HepG2 (cell line): Measurements from ENCODE around the gene HACL1. TPM values are rescaled to one million over a fixed set of nuclear protein-coding genes. Genes with fewer than 3 reads are reported as not detected.
A peak's percentile ranks its signal among the peaks of the same experiment; 100 is the strongest.

Experiments
- CEBPG ChIP-seq: IDR thresholded peaks from 2 replicates; pipeline ENCODE4 v1.6.1; 2016
- EHMT2 ChIP-seq: fragments of 200-600 bp; sonication (generic); IDR thresholded peaks from 2 replicates; pipeline ENCODE4 v1.7.0; 2017; ENCODE audit warnings: antibody characterized with exemption, low read depth, low read length, borderline replicate concordance
- FOXJ3 ChIP-seq: sonication (generic); formaldehyde crosslinking; IDR thresholded peaks from 2 replicates; pipeline ENCODE4 v1.4.0; 2020; ENCODE audit warnings: missing genetic modification reagents, mild to moderate bottlenecking, borderline replicate concordance
- GABPA ChIP-seq, 2 experiments: IDR thresholded peaks; 2 replicates each; pipeline ENCODE4 v1.6.1; 2011 to 2016; ENCODE audit warnings: low read depth in 2 of 2, low read length in 1 of 2, missing biosample characterization in 1 of 2, missing genetic modification characterization in 1 of 2
- KMT2B ChIP-seq: IDR thresholded peaks from 2 replicates; pipeline ENCODE4 v1.6.1; 2016; ENCODE audit warnings: missing genetic modification reagents, missing compliant biosample characterization
- MAX ChIP-seq: IDR thresholded peaks from 2 replicates; pipeline ENCODE4 v1.6.1; 2012; ENCODE audit warnings: inconsistent platforms
- NR2F6 ChIP-seq, 2 experiments: IDR thresholded peaks; 2 replicates each; pipeline ENCODE4 v1.6.1; 2016; ENCODE audit warnings: antibody characterized with exemption in 1 of 2, mild to moderate bottlenecking in 1 of 2
- POLR2A ChIP-seq, 2 experiments: IDR thresholded peaks; 2 replicates each; pipeline ENCODE4 v1.6.1; 2011; ENCODE audit warnings: low read depth in 2 of 2, low read length in 2 of 2, mild to moderate bottlenecking in 1 of 2, moderate library complexity in 1 of 2; ENCODE audit not compliant: insufficient read depth in 1 of 2
- SNAPC4 ChIP-seq: sonication (generic); formaldehyde crosslinking; IDR thresholded peaks from 2 replicates; pipeline ENCODE4 v1.4.0; 2020; ENCODE audit warnings: mild to moderate bottlenecking, missing genetic modification reagents
- SOX5 ChIP-seq: IDR thresholded peaks from 2 replicates; pipeline ENCODE4 v1.6.1; 2016; ENCODE audit warnings: borderline replicate concordance
- ZFP36L1 ChIP-seq: sonication (generic); formaldehyde crosslinking; IDR thresholded peaks from 2 replicates; pipeline ENCODE4 v1.8.0; 2022; ENCODE audit warnings: mild to moderate bottlenecking, missing genetic modification reagents, moderate library complexity
- ZNF30 ChIP-seq: sonication (generic); formaldehyde crosslinking; IDR thresholded peaks from 2 replicates; pipeline ENCODE4 v1.5.0; 2020; ENCODE audit warnings: mild to moderate bottlenecking, missing genetic modification reagents
- ZNF44 ChIP-seq: sonication (generic); formaldehyde crosslinking; IDR thresholded peaks from 2 replicates; pipeline ENCODE4 v1.5.1; 2020; ENCODE audit warnings: mild to moderate bottlenecking, missing genetic modification reagents
- polyA plus RNA-seq, 8 experiments: library from polyadenylated mRNA; depleted of rRNA in 3 of 8; stranded (reverse) in 7 of 8; unstranded in 1 of 8; fragments of >200 nt; fragmentation: Illumina TruSeq in 4 of 8; extraction: Trizol in 4 of 8; gene quantifications; 2 replicates each; pipeline versions ENCODE4 v1.2.1 to v1.2.3, GENCODE V29; 2011 to 2016; ENCODE audit warnings: low read depth in 4 of 8, missing spikeins in 1 of 8, mixed read lengths in 1 of 8; ENCODE audit not compliant: insufficient read depth in 1 of 8
- total RNA-seq, 5 experiments: library from RNA; depleted of rRNA; stranded (reverse); fragments of >200 nt; fragmentation: Illumina TruSeq; extraction: Trizol; gene quantifications; 2 replicates each; pipeline ENCODE4 v1.2.3, GENCODE V29; 2016; ENCODE audit warnings: low read depth in 1 of 5
- TF ChIP-seq, protein P1 (sequence below): sonication (generic); formaldehyde crosslinking; IDR thresholded peaks from 2 replicates; pipeline ENCODE4 v1.4.0; 2020; ENCODE audit warnings: missing genetic modification reagents, borderline replicate concordance
- TF ChIP-seq, protein P2 (sequence below): sonication (generic); formaldehyde crosslinking; IDR thresholded peaks from 2 replicates; pipeline ENCODE4 v1.5.1; 2020; ENCODE audit warnings: mild to moderate bottlenecking, missing genetic modification reagents, borderline replicate concordance

Gene HACL1
- total and polyA plus RNA-seq, 2 of the 13 experiments (the other 11 are each of a cell fraction or from before 2014, with no cell fraction given), result 22.1 to 25.7 TPM

- TF ChIP-seq ZFP36L1 (CRISPR knock-in tag) (peak; percentile 61; the same call in 1 of the 2 replicates), GABPA (IDR thresholded peaks at IDR 0.05; ENCODE audit: low read depth, low read length) (no peak), GABPA (CRISPR knock-in tag; IDR thresholded peaks at IDR 0.05; ENCODE audit: low read depth) (peak; percentile 37; the same call in 1 of the 2 replicates), SOX5 (peak; percentile 98), CEBPG (CRISPR knock-in tag) (peak; percentile 24; the same call in 1 of the 2 replicates), MAX (0 out of 2 replicates have a peak, but pooled peaks have one; percentile 18), NR2F6 (IDR thresholded peaks at IDR 0.05) (peak; percentile 70), NR2F6 (CRISPR knock-in tag; IDR thresholded peaks at IDR 0.05) (peak; percentile 77), EHMT2 (peak; percentile 73), FOXJ3 (CRISPR knock-in tag) (peak; percentile 47; the same call in 1 of the 2 replicates), POLR2A (IDR thresholded peaks at IDR 0.05; ENCODE audit: insufficient read depth in 1 of 2, low read depth in 2 of 2, low read length in 2 of 2) (peak in 1 of 2 experiments; percentile 37; a peak in 1 of 4 replicates), KMT2B (CRISPR knock-in tag) (0 out of 2 replicates have a peak, but pooled peaks have one; percentile 30), SNAPC4 (CRISPR knock-in tag) (no peak), ZNF30 (CRISPR knock-in tag) (no peak), ZNF44 (CRISPR knock-in tag) (no peak)
- TF ChIP-seq, protein P1, sequence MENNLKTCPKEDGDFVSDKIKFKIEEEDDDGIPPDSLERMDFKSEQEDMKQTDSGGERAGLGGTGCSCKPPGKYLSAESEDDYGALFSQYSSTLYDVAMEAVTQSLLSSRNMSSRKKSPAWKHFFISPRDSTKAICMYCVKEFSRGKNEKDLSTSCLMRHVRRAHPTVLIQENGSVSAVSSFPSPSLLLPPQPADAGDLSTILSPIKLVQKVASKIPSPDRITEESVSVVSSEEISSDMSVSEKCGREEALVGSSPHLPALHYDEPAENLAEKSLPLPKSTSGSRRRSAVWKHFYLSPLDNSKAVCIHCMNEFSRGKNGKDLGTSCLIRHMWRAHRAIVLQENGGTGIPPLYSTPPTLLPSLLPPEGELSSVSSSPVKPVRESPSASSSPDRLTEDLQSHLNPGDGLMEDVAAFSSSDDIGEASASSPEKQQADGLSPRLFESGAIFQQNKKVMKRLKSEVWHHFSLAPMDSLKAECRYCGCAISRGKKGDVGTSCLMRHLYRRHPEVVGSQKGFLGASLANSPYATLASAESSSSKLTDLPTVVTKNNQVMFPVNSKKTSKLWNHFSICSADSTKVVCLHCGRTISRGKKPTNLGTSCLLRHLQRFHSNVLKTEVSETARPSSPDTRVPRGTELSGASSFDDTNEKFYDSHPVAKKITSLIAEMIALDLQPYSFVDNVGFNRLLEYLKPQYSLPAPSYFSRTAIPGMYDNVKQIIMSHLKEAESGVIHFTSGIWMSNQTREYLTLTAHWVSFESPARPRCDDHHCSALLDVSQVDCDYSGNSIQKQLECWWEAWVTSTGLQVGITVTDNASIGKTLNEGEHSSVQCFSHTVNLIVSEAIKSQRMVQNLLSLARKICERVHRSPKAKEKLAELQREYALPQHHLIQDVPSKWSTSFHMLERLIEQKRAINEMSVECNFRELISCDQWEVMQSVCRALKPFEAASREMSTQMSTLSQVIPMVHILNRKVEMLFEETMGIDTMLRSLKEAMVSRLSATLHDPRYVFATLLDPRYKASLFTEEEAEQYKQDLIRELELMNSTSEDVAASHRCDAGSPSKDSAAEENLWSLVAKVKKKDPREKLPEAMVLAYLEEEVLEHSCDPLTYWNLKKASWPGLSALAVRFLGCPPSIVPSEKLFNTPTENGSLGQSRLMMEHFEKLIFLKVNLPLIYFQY (CRISPR knock-in tag), result peak; percentile 41; the same call in 1 of the 2 replicates
- TF ChIP-seq, protein P2, sequence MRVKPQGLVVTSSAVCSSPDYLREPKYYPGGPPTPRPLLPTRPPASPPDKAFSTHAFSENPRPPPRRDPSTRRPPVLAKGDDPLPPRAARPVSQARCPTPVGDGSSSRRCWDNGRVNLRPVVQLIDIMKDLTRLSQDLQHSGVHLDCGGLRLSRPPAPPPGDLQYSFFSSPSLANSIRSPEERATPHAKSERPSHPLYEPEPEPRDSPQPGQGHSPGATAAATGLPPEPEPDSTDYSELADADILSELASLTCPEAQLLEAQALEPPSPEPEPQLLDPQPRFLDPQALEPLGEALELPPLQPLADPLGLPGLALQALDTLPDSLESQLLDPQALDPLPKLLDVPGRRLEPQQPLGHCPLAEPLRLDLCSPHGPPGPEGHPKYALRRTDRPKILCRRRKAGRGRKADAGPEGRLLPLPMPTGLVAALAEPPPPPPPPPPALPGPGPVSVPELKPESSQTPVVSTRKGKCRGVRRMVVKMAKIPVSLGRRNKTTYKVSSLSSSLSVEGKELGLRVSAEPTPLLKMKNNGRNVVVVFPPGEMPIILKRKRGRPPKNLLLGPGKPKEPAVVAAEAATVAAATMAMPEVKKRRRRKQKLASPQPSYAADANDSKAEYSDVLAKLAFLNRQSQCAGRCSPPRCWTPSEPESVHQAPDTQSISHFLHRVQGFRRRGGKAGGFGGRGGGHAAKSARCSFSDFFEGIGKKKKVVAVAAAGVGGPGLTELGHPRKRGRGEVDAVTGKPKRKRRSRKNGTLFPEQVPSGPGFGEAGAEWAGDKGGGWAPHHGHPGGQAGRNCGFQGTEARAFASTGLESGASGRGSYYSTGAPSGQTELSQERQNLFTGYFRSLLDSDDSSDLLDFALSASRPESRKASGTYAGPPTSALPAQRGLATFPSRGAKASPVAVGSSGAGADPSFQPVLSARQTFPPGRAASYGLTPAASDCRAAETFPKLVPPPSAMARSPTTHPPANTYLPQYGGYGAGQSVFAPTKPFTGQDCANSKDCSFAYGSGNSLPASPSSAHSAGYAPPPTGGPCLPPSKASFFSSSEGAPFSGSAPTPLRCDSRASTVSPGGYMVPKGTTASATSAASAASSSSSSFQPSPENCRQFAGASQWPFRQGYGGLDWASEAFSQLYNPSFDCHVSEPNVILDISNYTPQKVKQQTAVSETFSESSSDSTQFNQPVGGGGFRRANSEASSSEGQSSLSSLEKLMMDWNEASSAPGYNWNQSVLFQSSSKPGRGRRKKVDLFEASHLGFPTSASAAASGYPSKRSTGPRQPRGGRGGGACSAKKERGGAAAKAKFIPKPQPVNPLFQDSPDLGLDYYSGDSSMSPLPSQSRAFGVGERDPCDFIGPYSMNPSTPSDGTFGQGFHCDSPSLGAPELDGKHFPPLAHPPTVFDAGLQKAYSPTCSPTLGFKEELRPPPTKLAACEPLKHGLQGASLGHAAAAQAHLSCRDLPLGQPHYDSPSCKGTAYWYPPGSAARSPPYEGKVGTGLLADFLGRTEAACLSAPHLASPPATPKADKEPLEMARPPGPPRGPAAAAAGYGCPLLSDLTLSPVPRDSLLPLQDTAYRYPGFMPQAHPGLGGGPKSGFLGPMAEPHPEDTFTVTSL (CRISPR knock-in tag), result peak; percentile 72; the same call in 1 of the 2 replicates
These were observed 5.1 kb upstream of the HACL1 start (continued) for GRCh38 chr3:15606434-15606891.
